HG03095 (cell line): ENCODE measurements around the gene CD84.
"Not testable (repeated sequence)": the region's sequence is repeated elsewhere in the genome, so short reads cannot be mapped to it uniquely, and the experiment has no call there.

Source experiments
- ATAC-seq: cut with Tn5 transposase; IDR thresholded peaks from one replicate; pipeline ENCODE4 v1.9.1; 2021; ENCODE audit warnings: moderate library complexity; ENCODE audit not compliant: unreplicated experiment

The CD84 gene

DNA sequence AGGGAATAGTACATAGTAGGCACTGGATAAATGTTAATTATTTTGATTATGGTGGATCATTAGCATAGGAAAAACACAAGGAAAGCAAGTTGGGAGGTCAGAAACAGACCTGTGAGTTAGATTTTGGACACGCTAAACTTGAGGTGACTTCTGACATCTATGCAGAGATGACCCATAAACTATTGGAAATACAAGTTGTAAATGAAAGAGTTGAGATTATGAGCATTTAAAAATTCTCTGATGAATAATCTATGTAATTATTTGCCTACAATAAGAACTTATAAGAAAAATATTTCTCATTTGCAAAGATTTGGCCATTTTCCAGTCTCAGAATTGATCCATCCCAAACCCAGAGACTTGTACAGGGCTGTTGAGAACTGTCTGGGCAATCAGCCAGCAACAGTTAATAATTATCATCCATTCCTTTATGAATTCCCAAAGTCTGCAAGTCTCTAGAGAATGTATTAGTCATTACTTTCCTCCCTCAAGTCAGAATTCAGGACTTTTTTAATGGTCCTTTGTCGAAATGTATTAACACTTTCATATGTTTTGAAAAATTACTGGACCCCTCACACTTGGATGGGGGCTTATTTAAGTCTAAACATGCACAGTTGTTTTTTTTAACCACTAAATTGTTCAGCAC, 36.9 kb downstream of the CD84 start:
- ATAC-seq = no peak

DNA sequence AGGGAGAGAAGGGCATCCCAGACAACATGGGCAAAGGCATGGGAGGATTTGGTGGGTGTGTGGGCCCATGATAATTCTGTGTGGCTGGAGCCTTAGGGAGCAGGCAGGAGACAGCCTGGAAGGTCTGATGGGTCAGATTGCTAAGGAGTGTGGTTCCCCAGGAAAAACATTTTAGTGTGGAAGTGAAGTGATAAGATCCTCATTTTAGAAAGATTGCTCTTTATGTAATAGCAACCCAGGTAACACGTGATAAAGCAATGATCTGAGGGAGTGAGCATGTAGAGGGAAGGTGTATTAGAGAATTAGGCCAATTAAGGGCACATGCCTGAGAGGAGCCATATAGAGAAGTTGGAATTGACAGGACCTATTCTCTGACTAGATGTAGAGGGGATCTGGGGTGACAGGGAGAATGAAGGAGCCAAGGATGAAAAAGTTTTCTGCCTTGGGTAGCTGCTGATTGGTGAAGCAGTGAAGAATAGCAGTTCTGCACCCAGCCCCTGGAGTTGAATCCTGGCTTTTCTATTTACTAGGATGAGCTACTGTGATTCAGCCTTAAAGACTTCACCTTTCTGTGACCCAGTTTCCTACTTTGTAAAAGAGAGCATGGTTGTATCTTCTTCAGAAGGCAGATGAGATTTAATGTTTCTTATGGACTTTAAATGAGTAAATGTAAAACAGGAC, 37.5 kb downstream of the CD84 start:
- ATAC-seq = no peak

DNA sequence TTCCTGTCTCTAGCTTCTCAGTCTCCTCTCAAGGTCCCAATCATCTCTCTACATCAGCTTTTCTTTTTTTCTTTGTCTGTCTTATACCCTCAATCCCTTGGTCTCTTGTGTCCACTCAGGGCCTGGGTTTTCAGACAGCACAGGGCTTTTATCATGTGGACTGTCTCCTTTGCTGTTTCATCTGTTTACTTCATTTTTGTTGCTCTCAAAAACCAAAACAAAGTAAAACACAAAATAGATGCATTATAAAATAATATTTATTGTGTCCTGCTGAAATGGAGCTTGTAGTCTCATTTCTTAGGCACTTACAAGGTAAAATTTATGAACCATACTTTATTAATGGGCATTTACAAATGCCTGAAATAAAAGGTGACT, 38.5 kb downstream of the CD84 start:
- no peak for ATAC-seq

- ATAC-seq = peak; percentile 89
Observed at GRCh38 chr1:160539990-160540858, 39.1 kb downstream of the CD84 start.

- no peak for ATAC-seq
Observed at GRCh38 chr1:160539684-160539989, 39.7 kb downstream of the CD84 start.

DNA sequence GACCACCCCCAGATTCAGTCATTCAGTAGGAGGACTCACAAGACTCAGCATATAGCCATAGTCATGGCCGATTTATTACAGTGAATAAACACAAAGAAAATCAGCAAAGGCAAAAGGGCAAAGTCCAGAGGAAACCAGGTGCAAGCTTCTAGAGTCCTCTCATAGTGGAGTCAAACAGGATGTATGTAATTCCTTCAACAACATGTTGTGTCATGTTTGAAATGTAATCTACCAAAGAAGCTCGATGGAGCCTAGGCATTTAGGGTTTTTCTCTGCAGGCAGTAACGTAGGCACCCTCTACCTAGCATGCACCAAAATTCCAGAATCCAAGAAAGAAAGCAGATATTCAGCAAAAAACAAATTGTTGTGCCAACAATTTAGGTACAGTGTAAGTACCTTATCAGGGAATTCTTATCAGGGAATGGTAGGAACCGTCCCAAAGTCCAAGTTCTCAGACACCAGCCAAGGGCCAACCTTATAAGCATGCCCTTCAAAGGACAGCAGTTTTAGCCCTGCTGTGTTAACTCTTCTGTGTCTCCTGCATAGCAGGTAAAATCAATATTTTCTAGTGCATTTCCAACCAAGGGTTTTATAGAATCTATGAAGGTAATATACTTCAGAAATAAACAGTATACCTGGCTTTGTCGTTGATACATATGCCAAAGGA, 40.2 kb downstream of the CD84 start:
- ATAC-seq = no peak

GRCh38 chr1:160537714-160538665, 41.3 kb downstream of the CD84 start:
- no peak for ATAC-seq

DNA sequence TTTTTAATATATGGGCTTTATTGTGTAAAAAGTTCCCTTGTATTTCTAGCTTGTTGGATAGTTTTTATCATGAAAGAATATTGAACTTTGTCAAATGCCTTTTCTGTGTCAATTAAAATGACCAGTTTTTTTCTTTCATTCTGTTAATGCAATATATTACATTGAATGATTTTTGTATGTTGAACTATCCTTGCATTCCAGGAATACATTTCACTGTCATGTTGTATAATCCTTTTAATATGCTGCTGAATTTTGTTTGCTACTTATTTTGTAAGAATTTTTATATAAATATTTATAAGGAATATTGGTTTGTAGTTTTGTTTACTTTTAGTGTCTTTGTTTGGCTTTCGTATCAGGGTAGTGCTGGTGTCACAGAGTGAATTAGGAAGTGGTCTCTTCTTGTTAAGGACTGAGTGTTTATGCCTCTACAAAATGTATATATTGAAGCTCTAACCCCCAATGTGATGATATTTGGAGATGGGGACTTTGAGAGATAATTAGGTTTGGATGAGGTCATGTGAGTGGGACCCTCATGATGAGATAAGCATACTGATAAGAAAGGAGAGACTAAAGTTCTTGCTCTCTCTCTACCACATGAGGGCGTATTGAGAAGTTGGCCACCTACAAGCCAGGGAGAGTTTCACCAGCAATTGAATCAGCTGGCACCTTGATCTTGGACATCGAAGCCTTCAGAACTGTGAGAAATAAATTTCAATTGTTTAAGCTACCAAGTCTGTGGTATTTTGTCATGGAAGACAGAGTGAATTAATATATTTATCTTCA, 44.3 kb downstream of the CD84 start:
- no peak for ATAC-seq

GRCh38 chr1:160532557-160532813, 46.8 kb downstream of the CD84 start:
- ATAC-seq = not testable (repeated sequence)

GRCh38 chr1:160531809-160532556, 47.3 kb downstream of the CD84 start:
- not testable (repeated sequence) for ATAC-seq

- ATAC-seq = not testable (repeated sequence)
Observed at GRCh38 chr1:160529401-160529952, 49.8 kb downstream of the CD84 start.

DNA sequence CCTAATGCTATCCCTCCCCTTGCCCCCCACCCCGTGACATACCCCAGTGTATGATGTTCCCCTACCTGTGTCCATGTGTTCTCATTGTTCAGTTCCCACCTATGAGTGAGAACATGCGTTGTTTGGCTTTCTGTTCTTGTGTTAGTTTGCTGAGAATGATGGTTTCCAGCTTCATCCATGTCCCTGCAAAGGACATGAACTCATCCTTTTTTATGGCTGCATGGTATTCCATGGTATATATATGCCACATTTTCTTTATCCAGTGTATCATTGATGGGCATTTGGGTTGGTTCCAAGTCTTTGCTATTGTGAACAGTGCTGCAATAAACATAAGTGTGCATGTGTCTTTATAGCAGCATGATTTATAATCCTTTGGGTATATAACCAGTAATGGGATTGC, 55.5 kb downstream of the CD84 start:
- ATAC-seq = not testable (repeated sequence)

GRCh38 chr1:160522622-160523345, 56.5 kb downstream of the CD84 start, which contains the start of gene SLAMF6:
TSS of gene SLAMF6 (minus strand) at chr1:160523255. CDS start at chr1:160523192, 63 bp downstream.
- no peak for ATAC-seq

- no peak for ATAC-seq
Observed at GRCh38 chr1:160522136-160522535, 57.2 kb downstream of the CD84 start.

DNA sequence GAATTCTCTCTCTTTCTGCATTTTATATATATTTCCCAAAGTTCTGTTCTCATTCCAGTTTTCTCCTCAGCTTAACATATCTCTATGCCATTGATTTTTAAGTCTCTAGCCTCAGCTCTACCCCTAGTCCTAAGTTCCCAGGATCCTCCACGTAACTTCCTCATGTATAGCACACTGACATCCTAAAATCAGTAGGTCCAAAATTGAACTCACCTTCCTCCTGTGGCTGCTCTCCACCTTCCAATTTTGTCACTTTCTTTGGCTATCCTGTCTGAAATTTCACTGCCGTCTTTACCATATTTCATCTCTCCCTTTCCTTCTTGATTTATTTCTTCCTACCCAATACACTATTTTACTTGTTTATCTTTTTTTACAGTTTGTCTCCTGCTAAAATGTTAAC, 57.7 kb downstream of the CD84 start:
- no peak for ATAC-seq

DNA sequence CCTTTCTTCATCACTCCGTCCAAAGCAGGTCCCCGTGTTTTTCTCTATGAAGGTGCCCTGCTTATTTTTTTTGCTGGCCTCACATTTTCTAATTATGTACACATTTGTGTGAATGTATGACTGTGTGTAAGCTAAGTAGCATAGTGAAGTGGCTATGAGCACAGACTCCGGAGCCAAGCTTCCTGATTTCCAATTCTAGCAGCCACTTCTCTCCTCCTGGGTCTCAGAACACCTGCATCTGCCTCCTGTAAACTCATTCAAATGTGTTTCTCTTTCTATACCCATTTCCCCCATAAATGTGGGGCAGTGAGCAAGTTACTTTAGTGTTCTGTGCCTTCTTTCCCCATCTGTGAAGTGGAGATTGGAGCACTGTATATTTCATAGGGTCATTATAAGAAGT, 58.3 kb downstream of the CD84 start:
- ATAC-seq = no peak

DNA sequence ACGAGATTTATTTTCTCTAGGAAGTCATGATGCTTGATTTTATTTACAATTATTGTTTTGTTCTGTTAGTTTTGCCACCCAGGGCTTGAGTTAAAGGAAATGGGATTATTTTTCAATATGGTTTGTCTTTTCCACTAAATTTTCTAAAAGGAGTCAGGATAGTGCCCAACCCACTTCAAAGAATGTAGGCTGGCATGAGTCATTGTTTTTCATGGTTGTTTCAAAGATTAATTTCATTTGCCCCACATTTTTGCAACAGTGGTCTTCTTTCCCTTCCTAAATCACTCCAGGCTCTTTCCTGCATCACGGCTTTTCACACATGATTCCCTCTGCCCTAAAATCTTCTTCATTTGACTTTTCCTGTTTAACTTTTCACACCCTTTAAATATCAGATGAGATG, 58.7 kb downstream of the CD84 start:
- no peak for ATAC-seq
